HG02588 (cell line): ENCODE data around the gene ADAT1.

Experiments
- ATAC-seq: cut with Tn5 transposase; IDR thresholded peaks from one replicate; pipeline ENCODE4 v1.9.1; 2021; ENCODE audit warnings: mild to moderate bottlenecking, moderate library complexity; ENCODE audit not compliant: unreplicated experiment

Gene ADAT1

GRCh38 chr16:75578212-75578611, 44.9 kb downstream of the ADAT1 start:
- no peak for ATAC-seq

- peak; percentile 56 for ATAC-seq
Observed at GRCh38 chr16:75576384-75576811, 46.7 kb downstream of the ADAT1 start.

GRCh38 chr16:75575958-75576357, 47.1 kb downstream of the ADAT1 start:
- no peak for ATAC-seq

DNA sequence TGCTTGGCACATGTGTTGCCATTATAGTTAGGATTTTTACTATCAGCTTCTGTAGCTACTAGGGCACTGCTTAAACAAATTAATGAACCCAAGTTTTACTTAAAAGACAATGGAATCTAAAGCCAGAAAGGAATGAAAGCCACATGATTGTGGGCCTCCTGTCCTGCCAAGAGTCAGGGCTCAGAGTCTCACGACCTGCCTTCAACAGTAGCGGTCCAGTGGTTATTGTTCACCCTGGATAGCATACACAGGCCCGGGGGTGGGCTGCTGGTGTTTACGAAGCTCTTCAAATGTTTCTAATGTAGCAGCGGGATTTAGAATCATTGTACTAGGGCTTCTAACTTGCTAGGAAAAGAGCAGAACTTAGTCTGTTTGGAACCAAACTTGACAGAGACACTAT, 49.1 kb downstream of the ADAT1 start:
- no peak for ATAC-seq

GRCh38 chr16:75572864-75573542, 50.1 kb downstream of the ADAT1 start:
- ATAC-seq, result no peak

DNA sequence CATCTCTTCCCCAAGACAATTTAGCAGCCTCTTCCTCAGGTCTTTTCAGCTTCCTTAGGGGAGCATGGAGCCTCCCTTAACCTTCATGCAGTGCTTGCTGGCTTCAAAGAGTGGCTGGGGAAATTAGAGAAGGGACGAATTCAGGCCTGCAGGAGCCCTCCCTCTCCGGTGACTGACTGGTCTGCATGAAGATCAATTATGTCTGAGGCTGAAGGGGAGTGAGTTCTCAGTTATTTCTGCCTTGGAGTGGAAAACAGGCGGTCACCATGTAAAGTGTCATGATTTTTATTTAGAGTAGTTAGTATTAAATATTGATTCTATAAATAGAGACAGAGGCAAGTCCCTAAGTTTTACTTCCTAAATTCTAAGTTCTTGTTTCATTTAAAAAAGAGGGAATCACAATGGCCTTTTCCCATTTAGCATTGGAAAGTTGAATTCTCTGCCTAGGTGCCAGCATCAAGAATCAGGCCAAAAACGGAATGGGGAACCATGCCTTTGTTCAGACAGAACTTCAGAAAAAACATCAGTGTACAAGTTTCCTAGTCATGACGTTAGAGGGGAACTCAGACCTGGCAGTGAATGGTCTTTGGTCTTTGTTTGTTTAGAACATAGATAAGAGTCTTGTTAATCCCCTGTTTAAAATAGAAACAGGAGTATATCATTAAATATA, 52.5 kb downstream of the ADAT1 start:
- no peak for ATAC-seq

GRCh38 chr16:75567911-75568310, 55.2 kb downstream of the ADAT1 start:
- ATAC-seq, result no peak

GRCh38 chr16:75566758-75567255, 56.3 kb downstream of the ADAT1 start:
- no peak for ATAC-seq

- peak; percentile 72 for ATAC-seq
Observed at GRCh38 chr16:75566040-75566757, 56.9 kb downstream of the ADAT1 start, which contains the start of gene GABARAPL2. Gene GABARAPL2 (plus strand): TSS chr16:75566379. CDS start chr16:75566487, 108 bp downstream.

DNA sequence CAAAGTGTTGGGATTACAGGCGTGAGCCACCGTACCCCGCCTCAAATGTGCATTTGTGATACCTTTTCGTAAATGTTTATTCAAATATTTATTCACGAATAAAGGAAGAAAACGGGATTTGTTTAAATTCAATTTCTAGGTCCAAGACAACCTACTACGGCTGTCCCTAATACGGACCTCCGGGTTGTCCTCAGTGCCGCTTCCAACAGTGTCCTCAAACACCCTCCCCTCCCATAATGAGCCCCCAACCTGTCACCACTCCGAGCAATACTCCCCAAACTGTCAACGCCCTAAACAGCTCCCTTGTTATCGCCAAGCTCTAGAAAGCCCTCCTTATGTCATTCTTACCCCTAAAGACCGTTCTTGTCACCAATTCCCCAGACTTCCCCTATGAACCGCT, 57.4 kb downstream of the ADAT1 start:
- ATAC-seq, result no peak

GRCh38 chr16:75559564-75560372, 63.3 kb downstream of the ADAT1 start:
- no peak for ATAC-seq

- no peak for ATAC-seq
Observed at GRCh38 chr16:75558846-75559401, 64.2 kb downstream of the ADAT1 start.

DNA sequence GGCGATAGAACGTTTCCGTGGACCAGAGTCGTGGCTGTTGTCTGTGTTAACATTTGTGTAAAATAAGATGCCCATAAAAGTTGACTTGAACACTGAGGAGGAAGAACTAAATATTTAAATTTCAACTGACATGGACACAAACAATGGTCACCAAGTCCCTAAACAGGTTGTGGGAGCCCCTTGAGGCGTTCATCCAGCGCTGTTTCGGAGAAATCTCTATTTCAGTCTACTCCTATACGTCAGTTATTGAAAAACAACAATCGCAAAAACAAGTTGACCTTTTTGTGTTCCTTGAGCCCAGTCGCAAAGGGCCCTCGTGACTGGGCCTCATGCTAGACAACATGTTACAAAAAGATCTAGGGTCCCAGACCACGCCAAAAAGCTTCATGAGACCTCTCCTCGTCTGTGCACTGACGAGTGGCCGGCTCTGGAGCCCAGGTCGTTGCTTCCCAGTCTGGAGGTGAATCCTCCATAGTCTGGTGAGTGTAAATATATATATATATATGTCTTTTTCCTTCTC, 66.6 kb downstream of the ADAT1 start:
- ATAC-seq, result no peak

DNA sequence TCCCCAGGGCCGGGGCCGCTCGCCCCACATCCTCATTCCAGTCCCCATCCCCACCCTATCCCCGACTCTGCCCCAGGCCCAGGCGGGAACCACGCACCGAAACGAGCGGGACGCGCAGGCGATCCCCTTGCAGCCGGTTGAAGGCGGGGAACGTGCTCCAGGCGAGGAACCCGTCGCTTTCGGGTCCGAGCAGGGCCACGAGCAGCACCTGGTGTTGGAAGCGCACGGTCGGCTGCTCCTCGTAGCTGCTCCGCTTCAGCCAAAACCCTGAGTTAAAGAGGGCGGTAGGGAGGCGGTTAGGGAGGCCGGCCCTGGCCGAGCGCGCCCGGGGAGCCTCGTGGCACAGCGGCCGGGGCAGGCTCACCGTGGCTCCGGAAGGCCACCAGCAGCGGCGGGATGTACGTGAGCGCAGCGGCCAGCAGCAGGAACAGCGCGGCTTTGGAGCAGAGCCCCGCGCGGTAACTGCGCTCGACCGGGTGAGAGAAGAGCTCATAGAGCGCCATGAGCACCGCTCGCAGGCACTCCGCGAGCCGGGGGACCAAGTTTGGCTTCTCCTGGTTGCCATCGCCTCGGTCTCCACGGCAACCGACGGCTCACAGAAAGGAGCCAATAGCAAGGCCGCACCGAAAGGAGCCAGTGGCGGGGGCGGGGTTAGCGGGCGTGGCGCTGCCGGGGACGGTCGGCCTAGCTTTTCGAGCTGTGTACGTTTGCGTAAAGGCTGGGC, 67.2 kb downstream of the ADAT1 start, which contains the start of gene TMEM231:
TMEM231 (minus strand) TSS at position 546 of the 724 bp plus-strand sequence; CDS start at position 503, 43 bp downstream.
- ATAC-seq, result peak; percentile 97

GRCh38 chr16:75555213-75555706, 67.8 kb downstream of the ADAT1 start:
- ATAC-seq, result no peak

DNA sequence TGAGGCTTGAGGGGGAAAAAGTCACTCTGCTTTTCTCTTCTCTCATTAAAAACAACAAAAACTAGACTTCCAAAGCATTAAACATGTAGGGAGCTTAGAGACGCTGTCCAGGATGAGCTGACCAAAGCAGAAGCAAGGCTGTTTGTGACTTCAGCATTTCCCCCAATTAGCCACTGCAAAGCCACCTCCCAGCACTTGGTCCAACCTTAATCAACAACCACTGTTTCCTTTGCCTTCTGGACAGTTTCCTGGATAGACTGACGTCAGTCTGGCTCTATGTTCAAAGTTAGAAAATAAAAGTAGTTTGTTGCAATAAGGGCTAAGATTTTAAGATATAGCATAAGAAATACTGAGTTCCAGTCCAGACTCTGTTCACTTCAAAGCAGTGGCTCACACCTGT, 70.1 kb downstream of the ADAT1 start:
- no peak for ATAC-seq

DNA sequence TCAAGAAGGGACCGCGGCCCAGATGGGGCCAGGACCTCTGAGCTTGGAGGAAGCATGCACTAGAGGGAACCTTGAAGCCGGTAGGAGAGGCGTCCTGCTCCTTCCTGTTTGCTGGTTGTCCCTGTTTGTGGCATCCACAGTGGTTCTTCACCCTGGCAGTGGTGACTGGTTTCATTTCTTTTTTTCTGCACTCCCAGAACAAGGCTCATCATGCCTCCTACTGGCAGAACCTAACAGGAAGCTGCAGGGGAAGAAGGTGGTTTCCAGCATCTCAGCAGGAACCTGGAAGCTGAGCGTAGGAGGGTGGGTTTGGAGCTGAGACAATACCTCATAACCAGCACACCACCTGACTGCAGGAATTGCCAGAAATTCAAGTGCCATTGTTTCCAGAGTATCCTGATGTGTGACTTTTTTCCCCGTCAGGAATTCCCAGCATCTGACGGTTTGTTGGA, 72.8 kb downstream of the ADAT1 start:
- ATAC-seq, result peak; percentile 81
